Measurements from ENCODE around the gene TTLL1.

DNA sequence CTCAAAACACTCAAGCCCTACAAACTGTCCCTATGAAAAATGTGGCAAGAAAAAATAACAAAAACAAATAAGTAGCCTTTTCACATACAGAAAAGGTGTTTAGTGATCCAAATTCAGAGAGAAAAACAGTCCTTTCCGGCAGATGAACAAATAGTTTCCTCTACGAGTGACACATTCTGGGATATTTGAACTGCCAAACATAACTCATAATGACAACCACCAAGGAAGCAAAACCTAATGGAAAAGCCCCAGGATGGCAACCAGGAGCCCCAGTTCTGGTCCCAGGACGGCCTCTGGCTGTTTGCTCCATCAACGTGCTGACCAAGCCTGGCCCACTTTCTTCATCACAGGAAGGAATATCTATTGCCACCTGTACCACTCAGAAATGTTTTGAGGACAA lies 80.3 kb downstream of the TTLL1 start:
- TF ChIP-seq CTCF (conservative IDR thresholded peaks at IDR 0.05; ENCODE audit: low read depth, low read length) (no peak), CEBPB (IDR thresholded peaks at IDR 0.05; ENCODE audit: low read depth, low read length) (no peak), POLR2A (IDR thresholded peaks at IDR 0.05; ENCODE audit: low read depth, low read length) (no peak)
